OCI-LY1 (cell line): ENCODE data around the gene ZFP57.

ENCODE experiments used
- H2AFZ ChIP-seq: fragments of 200-600 bp; sonication (generic), shearing (Covaris generic); 2 replicates; pipeline ENCODE4 v1.6.0; 2014; ENCODE audit warnings: antibody characterized with exemption, mild to moderate bottlenecking, low read length
- H3F3A ChIP-seq: fragments of 200-600 bp; sonication (generic), shearing (Covaris generic); 2 replicates; pipeline ENCODE4 v1.6.0; 2014; ENCODE audit warnings: mild to moderate bottlenecking, antibody characterized with exemption, low read length, moderate library complexity; ENCODE audit not compliant: insufficient read depth
- H3K27ac ChIP-seq: fragments of 200-600 bp; sonication (generic); 2 replicates; pipeline ENCODE4 v1.5.1; 2014; ENCODE audit warnings: low read length, mixed run types, mild to moderate bottlenecking, low read depth; ENCODE audit not compliant: poor library complexity, severe bottlenecking
- H3K27me3 ChIP-seq: fragments of 200-600 bp; sonication (generic); 2 replicates; pipeline ENCODE4 v1.6.0; 2014; ENCODE audit warnings: antibody characterized with exemption, mild to moderate bottlenecking, low read length, moderate library complexity; ENCODE audit not compliant: insufficient read depth
- H3K36me3 ChIP-seq: fragments of 200-600 bp; sonication (generic); 2 replicates; pipeline ENCODE4 v1.6.1; 2014; ENCODE audit warnings: mild to moderate bottlenecking, antibody characterized with exemption, low read length, moderate library complexity, mixed read lengths; ENCODE audit not compliant: insufficient read depth
- H3K4me1 ChIP-seq: fragments of 200-600 bp; sonication (generic); 2 replicates; pipeline ENCODE4 v1.5.1; 2014; ENCODE audit warnings: mild to moderate bottlenecking, low read length, moderate library complexity; ENCODE audit not compliant: insufficient read depth, severe bottlenecking
- H3K4me2 ChIP-seq: fragments of 200-600 bp; sonication (generic), shearing (Covaris generic); 2 replicates; pipeline ENCODE4 v1.6.1; 2014; ENCODE audit warnings: low read length
- H3K4me3 ChIP-seq: fragments of 200-600 bp; sonication (generic); 2 replicates; pipeline ENCODE4 v1.5.1; 2014; ENCODE audit warnings: low read length, low read depth, mild to moderate bottlenecking, mixed read lengths; ENCODE audit not compliant: poor library complexity, severe bottlenecking
- H3K79me2 ChIP-seq: fragments of 200-600 bp; shearing (Covaris generic); 2 replicates; pipeline ENCODE4 v1.6.1; 2016; ENCODE audit warnings: mixed run types, low read length, mixed read lengths; ENCODE audit not compliant: insufficient read depth
- H3K9ac ChIP-seq: fragments of 200-600 bp; sonication (generic), shearing (Covaris generic); 2 replicates; pipeline ENCODE4 v1.6.1; 2014; ENCODE audit warnings: mild to moderate bottlenecking, low read length, mixed read lengths
- H3K9me2 ChIP-seq: fragments of 200-600 bp; sonication (generic), shearing (Covaris generic); 2 replicates; pipeline ENCODE4 v1.6.1; 2014; ENCODE audit warnings: low read depth, mild to moderate bottlenecking, low read length, mixed read lengths
- H3K9me3 ChIP-seq: fragments of 200-600 bp; shearing (Covaris generic); 2 replicates; pipeline ENCODE4 v1.6.1; 2014; ENCODE audit warnings: low read length, mixed read lengths
- H4K20me1 ChIP-seq: fragments of 200-600 bp; sonication (generic), shearing (Covaris generic); 2 replicates; pipeline ENCODE4 v1.6.0; 2016; ENCODE audit warnings: mild to moderate bottlenecking, low read length; ENCODE audit not compliant: insufficient read depth
- EZH2 ChIP-seq: fragments of 200-600 bp; sonication (generic), shearing (Covaris generic); IDR thresholded peaks from 2 replicates; pipeline ENCODE4 v1.8.0; 2017; ENCODE audit warnings: borderline replicate concordance, mixed run types, mild to moderate bottlenecking, antibody characterized with exemption, low read length, moderate library complexity, mixed read lengths
- TF ChIP-seq, protein P1 (sequence below): fragments of 200-600 bp; sonication (generic), shearing (Covaris generic); IDR thresholded peaks from 2 replicates; pipeline ENCODE4 v1.5.1; 2017; ENCODE audit warnings: mild to moderate bottlenecking, antibody characterized with exemption, low read length, moderate library complexity, mixed read lengths

The ZFP57 gene

DNA sequence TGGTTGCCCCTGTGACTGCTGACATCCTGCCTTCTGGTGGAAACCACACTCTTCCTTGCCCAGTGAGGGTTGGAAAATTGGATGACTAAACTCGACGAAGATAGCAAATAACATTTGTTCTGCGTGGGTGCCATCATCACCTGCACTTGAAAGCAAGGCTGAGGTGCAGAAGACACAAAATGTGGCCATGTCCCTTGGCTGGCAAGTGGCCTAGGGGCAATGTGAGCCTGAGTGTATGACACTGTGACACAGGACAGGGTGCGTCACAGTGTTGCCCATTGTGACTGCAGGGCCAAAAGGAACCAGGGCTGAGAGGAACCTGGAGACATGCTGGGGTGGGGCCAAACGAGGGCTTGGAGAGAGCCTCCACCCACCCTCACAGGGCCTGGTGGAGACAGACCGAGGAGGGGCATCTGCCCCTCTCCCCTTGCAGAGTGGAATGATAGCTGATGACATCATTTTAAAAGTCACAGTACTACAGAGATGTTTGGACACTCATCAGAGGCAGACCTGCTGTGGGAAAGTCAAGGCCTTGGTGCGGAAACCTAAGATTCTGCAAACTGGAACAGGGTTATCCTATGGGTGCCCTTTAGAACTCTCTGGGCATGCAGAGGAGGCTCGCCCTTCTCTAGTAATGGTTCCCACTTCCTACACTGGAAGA is 29.5 kb upstream of the ZFP57 start:
- Histone ChIP-seq H4K20me1 (no peaks in the 10 kb centered on the region), H3K79me2 (no peaks in the 10 kb centered on the region), H3K27ac (no peak overlapping the region), H3K36me3 (no peaks in the 10 kb centered on the region), H3K9ac (no peak overlapping the region), H3F3A (no peaks in the 10 kb centered on the region), H3K27me3 (0 out of 2 replicates have a peak, but pooled peaks cover 5% of the 10 kb centered on the region), H3K4me2 (no peak overlapping the region), H3K9me3 (no peaks in the 10 kb centered on the region), H3K4me3 (no peak overlapping the region), H2AFZ (no peak overlapping the region), H3K9me2 (no peaks in the 10 kb centered on the region), H3K4me1 (no peaks in the 10 kb centered on the region)
- TF ChIP-seq EZH2, result no peak
- TF ChIP-seq, protein P1, sequence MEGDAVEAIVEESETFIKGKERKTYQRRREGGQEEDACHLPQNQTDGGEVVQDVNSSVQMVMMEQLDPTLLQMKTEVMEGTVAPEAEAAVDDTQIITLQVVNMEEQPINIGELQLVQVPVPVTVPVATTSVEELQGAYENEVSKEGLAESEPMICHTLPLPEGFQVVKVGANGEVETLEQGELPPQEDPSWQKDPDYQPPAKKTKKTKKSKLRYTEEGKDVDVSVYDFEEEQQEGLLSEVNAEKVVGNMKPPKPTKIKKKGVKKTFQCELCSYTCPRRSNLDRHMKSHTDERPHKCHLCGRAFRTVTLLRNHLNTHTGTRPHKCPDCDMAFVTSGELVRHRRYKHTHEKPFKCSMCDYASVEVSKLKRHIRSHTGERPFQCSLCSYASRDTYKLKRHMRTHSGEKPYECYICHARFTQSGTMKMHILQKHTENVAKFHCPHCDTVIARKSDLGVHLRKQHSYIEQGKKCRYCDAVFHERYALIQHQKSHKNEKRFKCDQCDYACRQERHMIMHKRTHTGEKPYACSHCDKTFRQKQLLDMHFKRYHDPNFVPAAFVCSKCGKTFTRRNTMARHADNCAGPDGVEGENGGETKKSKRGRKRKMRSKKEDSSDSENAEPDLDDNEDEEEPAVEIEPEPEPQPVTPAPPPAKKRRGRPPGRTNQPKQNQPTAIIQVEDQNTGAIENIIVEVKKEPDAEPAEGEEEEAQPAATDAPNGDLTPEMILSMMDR, result no peak

DNA sequence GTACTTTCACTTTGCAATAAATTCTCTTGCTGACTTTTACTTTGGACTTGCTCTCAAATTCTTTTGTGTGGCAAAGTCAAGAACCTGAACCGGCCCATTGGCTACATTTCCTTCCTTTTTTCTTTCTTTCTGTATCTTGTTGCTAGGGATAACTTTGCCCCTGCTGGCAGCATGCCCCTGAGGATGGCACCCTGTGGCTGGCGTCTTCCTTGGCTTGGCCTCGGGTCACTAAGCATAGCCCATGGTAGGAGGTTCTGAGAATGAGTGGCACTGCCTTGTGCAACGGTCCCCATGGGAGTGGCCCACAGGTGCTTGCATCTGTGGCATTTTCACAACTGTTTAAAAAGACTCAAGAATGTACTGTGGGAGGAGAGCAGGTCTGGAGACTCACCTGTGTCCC is 28.2 kb upstream of the ZFP57 start:
- no peaks in the 10 kb centered on the region for H4K20me1 ChIP-seq
- H3F3A ChIP-seq, result no peaks in the 10 kb centered on the region
- H3K79me2 ChIP-seq, result no peaks in the 10 kb centered on the region
- H3K27me3 ChIP-seq, result 0 out of 2 replicates have a peak, but pooled peaks cover 5% of the 10 kb centered on the region
- no peaks in the 10 kb centered on the region for H3K9me2 ChIP-seq
- H3K27ac ChIP-seq, result no peak overlapping the region
- H3K4me2 ChIP-seq, result no peak overlapping the region
- H3K4me3 ChIP-seq, result no peak overlapping the region
- no peak overlapping the region for H3K9ac ChIP-seq
- no peaks in the 10 kb centered on the region for H3K9me3 ChIP-seq
- H3K4me1 ChIP-seq, result no peaks in the 10 kb centered on the region
- no peaks in the 10 kb centered on the region for H3K36me3 ChIP-seq
- TF ChIP-seq EZH2, result no peak
- TF ChIP-seq, protein P1, result no peak
- no peak overlapping the region for H2AFZ ChIP-seq

DNA sequence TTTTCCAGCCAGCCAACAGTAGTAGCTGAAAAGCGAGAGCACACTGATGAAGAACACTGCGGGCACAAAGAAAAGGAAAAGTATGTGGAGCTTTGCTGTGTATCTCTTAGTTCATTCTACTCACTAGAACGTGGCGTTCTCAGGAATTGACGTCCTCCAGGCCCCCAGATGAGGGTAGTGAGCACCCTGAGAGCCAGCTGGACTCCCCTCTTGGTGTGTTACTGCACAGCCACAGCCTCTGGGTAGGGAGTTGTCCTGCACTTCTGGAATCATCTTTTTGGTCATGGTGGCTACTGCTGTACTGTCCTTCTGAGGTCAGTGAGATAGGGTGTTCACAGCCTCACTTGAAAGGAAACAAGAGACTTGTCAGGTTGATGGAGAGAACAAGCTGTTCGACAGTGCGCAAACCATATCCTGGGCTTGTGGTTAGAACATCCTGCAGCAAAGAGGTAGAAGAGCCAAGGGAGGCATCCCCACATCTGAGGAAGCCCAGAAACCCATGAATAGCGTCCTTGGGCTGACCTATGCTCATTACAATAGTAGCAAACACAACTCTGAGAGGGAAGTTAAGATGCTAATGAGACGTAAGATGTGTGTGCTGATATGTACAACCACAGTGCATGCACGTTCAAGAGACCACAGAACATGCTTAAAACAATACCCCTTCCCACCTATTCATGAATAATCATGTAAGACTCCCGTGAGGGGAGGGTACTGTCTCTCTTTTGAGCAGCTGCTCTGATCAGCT is 27.7 kb upstream of the ZFP57 start:
- TF ChIP-seq, protein P1, result no peak
- TF ChIP-seq EZH2, result no peak
- Histone ChIP-seq H3K36me3 (no peaks in the 10 kb centered on the region), H3K79me2 (no peaks in the 10 kb centered on the region), H3F3A (no peaks in the 10 kb centered on the region), H3K9me3 (no peaks in the 10 kb centered on the region), H3K4me2 (no peak overlapping the region), H4K20me1 (no peaks in the 10 kb centered on the region), H3K9ac (no peak overlapping the region), H3K4me1 (no peaks in the 10 kb centered on the region), H3K27me3 (0 out of 2 replicates have a peak, but pooled peaks cover 5% of the 10 kb centered on the region), H3K4me3 (no peak overlapping the region), H3K9me2 (no peaks in the 10 kb centered on the region), H3K27ac (no peak overlapping the region), H2AFZ (no peak overlapping the region)
